Activated B cell treated with CpG ODN at 0.5 μM for 24 hours (primary cell): ENCODE results near the gene DELE1. TPM values are rescaled to one million over a fixed set of nuclear protein-coding genes. Genes with fewer than 3 reads are reported as not detected.

Experiments used
- ATAC-seq: fragments of 200-7000 bp; cut with Tn5 transposase; one replicate; pipeline ENCODE4 v1.10.0; 2021; ENCODE audit warnings: low read depth, mild to moderate bottlenecking, moderate library complexity
- CTCF ChIA-PET: fragments of 350-600 bp; sonication (Branson Sonifier 250); formaldehyde crosslinking; loops from one replicate; lab custom pipeline; 2021; ENCODE audit warnings: antibody characterized with exemption; lab: Charles Lee
- POLR2A ChIA-PET: fragments of 350-600 bp; sonication (Branson Sonifier 250); formaldehyde crosslinking; loops from one replicate; lab custom pipeline; 2021; ENCODE audit warnings: antibody characterized with exemption; lab: Charles Lee
- DNase-seq: peaks from one replicate; pipeline ENCODE4 v3.0.0; 2022
- H3K27ac Mint-ChIP-seq: one replicate; pipeline ENCODE4 v1.8.0; 2020; ENCODE audit warnings: mixed read lengths
- H3K27me3 Mint-ChIP-seq: one replicate; pipeline ENCODE4 v1.8.0; 2021; ENCODE audit warnings: mixed read lengths
- H3K36me3 Mint-ChIP-seq: one replicate; pipeline ENCODE4 v1.8.0; 2021; ENCODE audit warnings: low read depth, mixed read lengths
- H3K4me1 Mint-ChIP-seq: one replicate; pipeline ENCODE4 v1.8.0; 2021; ENCODE audit warnings: mixed read lengths
- H3K4me3 Mint-ChIP-seq: one replicate; pipeline ENCODE4 v1.8.0; 2020; ENCODE audit warnings: mild to moderate bottlenecking, mixed read lengths
- H3K9me3 Mint-ChIP-seq: one replicate; pipeline ENCODE4 v1.8.0; 2020; ENCODE audit warnings: mixed read lengths
- intact Hi-C: fragments of 100-400 bp; cut with micrococcal nuclease; formaldehyde crosslinking; loops from one replicate; pipeline ENCODE4 v1.15.1; 2024
- total RNA-seq: library from RNA; stranded (reverse); gene quantifications from 2 replicates; pipeline ENCODE4 v1.2.3, GENCODE V29; 2022
- TF ChIP-seq, protein P1 (sequence below): fragments of 200-600 bp; IDR thresholded peaks from one replicate; pipeline ENCODE4 v1.8.0; 2022; ENCODE audit warnings: antibody characterized with exemption, mild to moderate bottlenecking

Gene DELE1
- total RNA-seq, 1 donor from 2014 or later = 114 TPM

DNA sequence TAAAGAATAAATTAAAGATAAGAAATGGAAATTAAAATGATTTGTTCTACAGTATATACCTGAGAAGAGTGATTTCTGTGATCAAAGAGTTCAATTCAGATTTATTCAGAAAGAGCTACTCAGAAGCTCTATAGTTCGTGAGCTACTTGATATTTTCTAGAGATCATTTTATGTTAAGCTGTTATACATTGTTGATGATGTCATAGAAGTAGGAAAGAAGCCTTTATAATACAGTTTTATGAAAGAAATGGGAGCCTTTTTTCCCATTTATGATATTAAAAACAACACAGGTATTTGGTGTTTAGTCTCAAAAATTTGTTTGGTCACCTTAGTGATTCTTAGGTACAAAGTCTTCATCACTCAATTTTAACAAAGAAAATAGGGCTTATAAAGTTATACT lies 66.0 kb downstream of the DELE1 start:
- Mint-ChIP-seq H3K4me1 (no peaks in the 10 kb centered on the region), H3K4me3 (no peak overlapping the region), H3K27me3 (no peaks in the 10 kb centered on the region), H3K9me3 (no peaks in the 10 kb centered on the region), H3K27ac (no peak overlapping the region), H3K36me3 (peaks cover 64% of the 10 kb centered on the region)
- DNase-seq (no peak), ATAC-seq (no peak)
- TF ChIP-seq, protein P1, sequence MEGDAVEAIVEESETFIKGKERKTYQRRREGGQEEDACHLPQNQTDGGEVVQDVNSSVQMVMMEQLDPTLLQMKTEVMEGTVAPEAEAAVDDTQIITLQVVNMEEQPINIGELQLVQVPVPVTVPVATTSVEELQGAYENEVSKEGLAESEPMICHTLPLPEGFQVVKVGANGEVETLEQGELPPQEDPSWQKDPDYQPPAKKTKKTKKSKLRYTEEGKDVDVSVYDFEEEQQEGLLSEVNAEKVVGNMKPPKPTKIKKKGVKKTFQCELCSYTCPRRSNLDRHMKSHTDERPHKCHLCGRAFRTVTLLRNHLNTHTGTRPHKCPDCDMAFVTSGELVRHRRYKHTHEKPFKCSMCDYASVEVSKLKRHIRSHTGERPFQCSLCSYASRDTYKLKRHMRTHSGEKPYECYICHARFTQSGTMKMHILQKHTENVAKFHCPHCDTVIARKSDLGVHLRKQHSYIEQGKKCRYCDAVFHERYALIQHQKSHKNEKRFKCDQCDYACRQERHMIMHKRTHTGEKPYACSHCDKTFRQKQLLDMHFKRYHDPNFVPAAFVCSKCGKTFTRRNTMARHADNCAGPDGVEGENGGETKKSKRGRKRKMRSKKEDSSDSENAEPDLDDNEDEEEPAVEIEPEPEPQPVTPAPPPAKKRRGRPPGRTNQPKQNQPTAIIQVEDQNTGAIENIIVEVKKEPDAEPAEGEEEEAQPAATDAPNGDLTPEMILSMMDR = no peak
- ChIA-PET CTCF (interaction anchor here (0.6 to 6.1 kb wide), 7 partner anchors 12 to 337 kb away, joined by 3 to 89 read pairs (median 25); partner anchors contain the start of gene RNF14), POLR2A (interaction anchor here (0.7 to 1.1 kb wide), 2 partner anchors 13 to 126 kb away, joined by 6 to 7 read pairs; no protein-coding TSS in a partner anchor)
- intact Hi-C loops = no loop called here

Other genes starting within 250 kb of the DELE1 start
- gene ARAP3, start 241.6 kb upstream of the DELE1 start, total RNA-seq = 0.44 and 0.49 TPM in 2 replicates
- not detected in 2 replicates for gene PCDH1, start 45.5 kb upstream of the DELE1 start, total RNA-seq
- not detected in 2 replicates for gene PCDH12, start 34.3 kb downstream of the DELE1 start, total RNA-seq
- 30.0 and 30.4 TPM in 2 replicates for gene RNF14, start 45.2 kb downstream of the DELE1 start, total RNA-seq
- gene GNPDA1, start 89.2 kb downstream of the DELE1 start, total RNA-seq = 14.2 and 15.0 TPM in 2 replicates
- gene NDFIP1, start 184.9 kb downstream of the DELE1 start, total RNA-seq = 19.7 and 24.2 TPM in 2 replicates